HG03432 (cell line): ENCODE results near the gene EGF.

Source experiments
- ATAC-seq: cut with Tn5 transposase; IDR thresholded peaks from one replicate; pipeline ENCODE4 v1.9.1; 2021; ENCODE audit warnings: mild to moderate bottlenecking, moderate library complexity; ENCODE audit not compliant: unreplicated experiment

EGF gene

GRCh38 chr4:109957227-109957626, 44.5 kb downstream of the EGF start:
- ATAC-seq = no peak

GRCh38 chr4:109959195-109959594, 46.5 kb downstream of the EGF start:
- no peak for ATAC-seq

- no peak for ATAC-seq
These were observed 49.7 kb downstream of the EGF start for GRCh38 chr4:109962401-109962800.

- ATAC-seq = no peak
These were observed 54.3 kb downstream of the EGF start for GRCh38 chr4:109966891-109967481.

DNA sequence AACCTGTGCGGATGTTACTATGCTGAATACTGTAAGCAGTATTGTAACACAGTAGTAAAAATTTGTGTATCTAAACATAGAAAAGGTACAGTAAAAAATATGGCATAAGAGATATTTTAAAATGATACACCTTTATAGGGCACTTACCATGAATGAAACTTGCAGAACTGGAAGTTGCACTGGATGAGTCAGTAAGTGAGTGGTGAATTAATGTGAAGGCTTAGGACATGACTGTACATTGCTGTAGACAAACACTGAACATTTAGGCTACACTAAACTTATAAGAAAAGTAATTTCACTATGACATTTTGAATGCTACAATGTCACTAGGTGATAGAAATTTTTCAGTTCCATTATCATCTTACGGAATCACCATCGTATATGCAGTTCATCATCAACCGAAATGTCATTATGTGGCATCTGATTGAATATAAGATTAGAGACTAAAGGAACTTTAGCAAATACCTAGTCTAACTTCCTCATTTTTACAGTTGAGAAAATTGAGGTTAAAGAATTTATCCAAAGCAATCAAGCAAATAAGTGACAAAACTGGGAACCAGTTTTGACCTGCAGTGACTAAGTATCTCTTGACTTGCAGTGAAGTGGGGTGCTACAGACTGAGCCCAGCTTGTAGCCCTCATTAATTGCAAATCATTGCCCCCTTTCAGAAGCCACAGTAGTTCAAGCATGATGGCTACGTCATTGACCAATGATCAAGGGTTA, 55.3 kb downstream of the EGF start:
- peak; percentile 65 for ATAC-seq

- ATAC-seq = no peak
These were observed 56.4 kb downstream of the EGF start for GRCh38 chr4:109969087-109969486.

GRCh38 chr4:109969919-109970318, 57.2 kb downstream of the EGF start:
- no peak for ATAC-seq

DNA sequence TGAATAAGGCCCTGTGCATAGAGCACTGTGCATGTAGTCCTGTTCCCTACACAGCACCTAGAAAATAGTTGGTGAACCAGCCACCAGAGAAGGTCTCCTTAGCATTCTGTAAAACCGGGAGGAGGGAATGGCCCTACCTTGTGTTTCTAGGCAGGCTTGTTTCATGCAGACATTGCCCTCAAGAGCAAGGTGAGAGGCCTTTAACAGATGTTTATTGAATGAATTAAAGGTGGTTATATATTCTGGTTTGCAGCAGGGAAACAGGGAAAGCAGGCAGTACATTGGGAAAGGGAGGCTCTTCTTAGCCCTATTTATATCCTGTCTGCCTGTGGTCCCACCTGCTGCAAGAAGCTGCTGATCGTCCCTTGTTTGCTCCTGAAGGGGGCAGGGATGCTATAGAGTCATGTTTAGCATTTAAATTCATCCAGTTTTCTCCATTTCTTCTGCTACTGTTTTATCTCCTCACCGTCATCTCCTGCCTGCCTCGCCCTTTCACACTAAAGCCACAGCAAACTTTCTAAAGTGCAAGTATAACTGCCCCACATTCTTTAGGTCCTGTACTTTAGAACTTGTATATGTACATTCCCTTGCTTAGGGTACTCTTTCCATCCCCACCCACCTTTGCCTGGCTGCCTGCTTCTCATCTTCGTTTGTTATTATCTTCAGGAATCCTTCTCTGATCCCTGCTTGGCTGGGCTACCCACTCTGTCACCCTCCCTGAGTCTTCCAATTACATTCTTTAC, 60.3 kb downstream of the EGF start:
- ATAC-seq = no peak

GRCh38 chr4:109973529-109973905, 60.8 kb downstream of the EGF start:
- no peak for ATAC-seq

GRCh38 chr4:109976189-109976588, 63.5 kb downstream of the EGF start:
- ATAC-seq = no peak

DNA sequence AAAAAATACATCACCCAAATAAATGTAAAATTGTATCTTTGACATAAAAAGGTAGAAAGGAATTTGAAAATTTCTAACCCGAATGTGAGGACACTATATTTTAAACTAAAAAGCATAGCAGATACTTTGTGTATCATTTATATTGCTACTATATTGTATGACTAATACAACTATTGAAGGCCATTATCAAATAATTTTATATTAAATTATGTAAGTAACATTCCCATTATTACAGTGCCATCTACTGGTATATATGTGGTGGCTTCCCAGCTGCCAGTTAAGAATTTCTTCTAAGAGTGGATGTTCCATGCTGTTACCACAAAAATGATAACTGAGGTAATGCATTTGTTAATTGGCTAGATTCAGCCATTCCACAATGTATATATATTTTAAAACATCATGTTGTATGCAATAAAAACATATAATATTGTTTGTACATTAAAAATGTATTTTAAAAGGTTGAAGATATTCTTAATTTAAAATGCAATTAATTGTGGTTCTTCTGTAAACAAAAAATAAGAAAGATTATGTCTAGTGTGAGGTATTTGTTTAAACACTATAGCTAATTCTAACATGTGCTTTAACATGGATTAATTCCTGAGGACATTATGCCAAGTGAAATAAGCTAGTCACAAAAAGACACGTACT, 65.3 kb downstream of the EGF start:
- no peak for ATAC-seq

DNA sequence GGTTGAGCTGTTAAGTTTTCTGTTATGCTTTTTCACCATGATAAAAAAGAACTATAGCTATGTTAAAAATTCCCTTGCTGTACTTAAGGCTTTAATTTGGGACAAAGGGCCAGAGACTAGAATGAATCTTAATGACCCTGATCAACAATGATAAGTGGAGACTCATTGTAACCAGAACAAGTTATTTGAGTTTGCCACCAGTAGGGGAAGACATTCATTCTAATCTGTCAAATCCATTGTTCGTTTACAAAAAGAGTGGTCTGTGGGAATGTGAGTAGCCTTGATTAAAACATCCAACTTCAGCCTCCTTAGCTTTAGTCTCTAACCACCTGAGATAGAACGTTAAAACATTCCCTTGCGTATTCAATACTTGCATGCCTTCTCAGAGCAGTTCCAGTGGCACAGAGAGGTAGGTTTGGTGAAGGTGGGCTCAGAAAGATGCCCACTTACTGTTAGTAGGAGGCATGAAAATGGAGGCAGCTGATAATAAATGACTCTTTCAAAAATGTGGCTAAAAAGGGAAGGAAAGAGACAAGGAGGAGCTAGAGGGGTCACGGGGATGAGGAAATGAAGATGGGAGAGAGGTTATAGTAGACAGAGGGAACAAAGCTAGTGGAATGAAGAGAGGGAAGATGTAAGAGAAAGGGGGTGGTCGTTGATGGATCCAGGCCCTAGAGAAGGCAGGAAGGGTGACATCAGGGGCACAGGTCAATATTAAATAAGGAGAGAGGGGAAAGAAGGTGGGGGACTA, 66.2 kb downstream of the EGF start:
- ATAC-seq = no peak

- ATAC-seq = no peak
These were observed 67.4 kb downstream of the EGF start for GRCh38 chr4:109979920-109980717.

DNA sequence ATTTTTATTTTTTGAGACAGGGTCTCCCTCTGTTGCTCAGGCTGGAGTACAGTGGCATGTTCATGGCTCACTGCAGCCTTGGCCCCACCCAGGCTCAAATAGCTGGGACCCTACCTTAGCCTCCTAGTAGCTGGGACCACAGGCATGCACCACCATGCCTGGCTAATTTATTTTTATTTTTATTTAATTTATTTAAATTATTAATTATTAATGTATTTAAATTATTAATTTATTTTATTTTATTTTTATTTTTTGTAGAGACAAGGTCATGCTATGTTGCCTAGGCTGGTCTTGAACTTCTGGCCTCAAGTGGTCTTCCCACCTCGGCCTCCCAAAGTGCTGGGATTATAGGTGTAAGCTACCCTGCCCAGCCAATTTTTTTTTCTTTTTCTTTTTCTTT, 69.3 kb downstream of the EGF start:
- ATAC-seq = no peak

DNA sequence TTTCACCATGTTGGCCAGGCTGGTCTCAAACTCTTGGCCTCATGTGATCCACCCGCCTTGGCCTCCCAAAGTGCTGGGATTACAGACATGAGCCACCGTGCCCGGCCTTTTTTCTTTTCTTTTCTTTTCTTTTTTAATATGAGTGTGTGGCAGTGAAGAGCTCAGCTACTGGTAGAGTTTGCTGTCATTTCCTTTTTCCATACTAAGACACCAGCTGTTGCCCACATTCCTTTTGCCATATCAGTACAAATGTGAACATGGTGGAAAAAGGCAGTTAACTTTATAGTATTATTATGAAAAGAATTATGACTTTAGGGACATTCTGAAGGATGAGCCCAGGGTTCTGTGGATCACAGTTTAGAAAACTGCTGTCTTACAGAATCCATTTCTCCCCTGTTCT, 69.8 kb downstream of the EGF start:
- ATAC-seq = no peak

DNA sequence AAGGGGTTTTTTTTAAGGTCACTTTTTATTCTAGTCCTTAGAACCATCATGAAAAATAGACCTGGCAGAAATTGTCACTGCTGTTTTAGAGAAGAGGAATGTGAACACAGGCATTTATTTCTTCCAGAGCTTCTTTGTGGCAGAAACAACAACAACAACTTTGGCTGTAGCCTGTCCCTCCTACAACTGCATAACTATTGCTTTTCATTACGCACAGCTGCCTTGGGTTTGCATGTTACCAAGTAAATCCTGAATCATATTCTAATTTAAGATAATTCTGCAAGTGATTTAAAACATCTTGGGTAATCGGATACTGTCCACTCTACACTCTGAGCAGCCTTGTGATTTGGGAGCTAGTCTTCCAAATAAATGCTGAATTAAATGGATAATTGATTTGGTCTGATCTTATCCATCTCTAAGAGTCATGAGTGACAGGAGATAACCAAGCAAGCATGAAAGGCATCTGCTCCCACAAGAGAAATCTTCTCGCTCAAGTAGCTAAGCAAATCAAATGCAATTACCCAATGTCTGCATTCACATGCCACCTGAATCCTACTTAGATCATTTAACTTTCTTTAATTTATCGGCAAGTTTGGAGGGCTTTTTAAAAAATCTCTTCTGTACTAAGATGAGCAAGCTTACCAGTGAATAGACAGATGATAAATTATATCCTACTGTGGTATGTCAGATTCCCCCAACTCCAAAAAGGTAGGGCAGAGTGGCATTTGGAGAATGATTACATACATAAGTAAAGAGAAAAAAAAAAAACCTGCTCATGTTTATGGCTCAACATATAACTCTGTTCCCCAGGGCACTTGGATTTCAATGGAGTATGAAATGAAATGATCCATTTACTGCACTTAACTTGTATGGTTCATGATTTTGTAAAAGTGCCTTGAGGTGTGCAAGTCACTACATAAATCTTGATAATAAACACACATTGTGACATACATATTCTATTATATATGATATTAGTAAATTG, 73.6 kb downstream of the EGF start:
- no peak for ATAC-seq

- no peak for ATAC-seq
These were observed 76.4 kb downstream of the EGF start for GRCh38 chr4:109989044-109989443.

DNA sequence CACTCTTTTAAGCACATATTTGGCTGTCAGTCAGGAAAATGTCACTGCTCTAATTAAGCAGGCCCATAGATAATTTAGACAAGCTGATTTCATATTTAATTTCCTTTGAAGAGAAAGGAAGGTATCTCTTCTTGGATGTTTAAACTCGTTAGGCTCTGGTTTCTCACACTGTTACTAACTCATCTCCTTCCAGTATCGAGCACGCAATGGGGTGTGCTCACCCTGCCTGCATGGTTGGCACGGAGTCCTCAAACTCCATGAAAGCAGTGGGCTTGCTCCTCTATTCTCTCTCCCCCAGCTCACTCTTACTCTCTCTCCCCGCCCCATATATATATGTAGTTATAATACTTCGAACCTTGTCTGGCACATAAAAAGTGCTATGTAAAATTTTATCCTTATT, 76.9 kb downstream of the EGF start:
- no peak for ATAC-seq
